Spinal cord (tissue), 10 donors: ENCODE measurements around the gene PARD3. TPM values are rescaled to one million over a fixed set of nuclear protein-coding genes. Genes with fewer than 3 reads are reported as not detected.
A peak's percentile ranks its signal among the peaks of the same experiment; 100 is the strongest.

Source experiments
- DNase-seq, 6 donors: peaks; one replicate each; pipeline versions ENCODE4 v3.0.0 to v3.0.0-alpha.2; 2013 to 2015; ENCODE audit warnings: low spot score in 6 of 6, low read depth in 4 of 6
- H3K27ac ChIP-seq: one replicate; pipeline ENCODE4 v1.5.1; 2013; ENCODE audit warnings: low read depth, low read length, control low read depth
- H3K27me3 ChIP-seq: one replicate; pipeline ENCODE4 v1.6.1; 2013; ENCODE audit warnings: low read length; ENCODE audit not compliant: control insufficient read depth, insufficient read depth
- H3K36me3 ChIP-seq: one replicate; pipeline ENCODE4 v1.6.1; 2013; ENCODE audit warnings: low read length; ENCODE audit not compliant: control insufficient read depth, insufficient read depth
- H3K4me1 ChIP-seq: one replicate; pipeline ENCODE4 v1.6.1; 2013; ENCODE audit warnings: low read length; ENCODE audit not compliant: control insufficient read depth, insufficient read depth
- H3K4me3 ChIP-seq: one replicate; pipeline ENCODE4 v1.5.1; 2013; ENCODE audit warnings: low read depth, low read length, control low read depth
- H3K9me3 ChIP-seq: one replicate; pipeline ENCODE4 v1.6.1; 2013; ENCODE audit warnings: low read length; ENCODE audit not compliant: control insufficient read depth, insufficient read depth
- WGBS: methylation state at CpG from one replicate; pipeline ENCODE4 v1.1.5; 2013; ENCODE audit warnings: missing lambda C conversion rate; ENCODE audit not compliant: insufficient coverage; 5-methylcytosine and 5-hydroxymethylcytosine counted together
- polyA plus RNA-seq, 2 donors: library from polyadenylated mRNA; unstranded; fragments of 120-200 nt; gene quantifications; one replicate each; pipeline ENCODE4 v1.2.1, GENCODE V29; 2013; ENCODE audit not compliant: insufficient read length in 2 of 2
- total RNA-seq, 2 donors: library from RNA; depleted of rRNA in 1 of 2; stranded (reverse); fragments of 120-200 nt in 1 of 2; fragments of >200 nt in 1 of 2; gene quantifications; one replicate each; pipeline versions ENCODE4 v1.2.3 to v1.2.4, GENCODE V29; 2013 to 2014
- donor health status: healthy.

The PARD3 gene
- total and polyA plus RNA-seq, 4 donors = 29.5 to 94.3 (median 47.1) TPM

DNA sequence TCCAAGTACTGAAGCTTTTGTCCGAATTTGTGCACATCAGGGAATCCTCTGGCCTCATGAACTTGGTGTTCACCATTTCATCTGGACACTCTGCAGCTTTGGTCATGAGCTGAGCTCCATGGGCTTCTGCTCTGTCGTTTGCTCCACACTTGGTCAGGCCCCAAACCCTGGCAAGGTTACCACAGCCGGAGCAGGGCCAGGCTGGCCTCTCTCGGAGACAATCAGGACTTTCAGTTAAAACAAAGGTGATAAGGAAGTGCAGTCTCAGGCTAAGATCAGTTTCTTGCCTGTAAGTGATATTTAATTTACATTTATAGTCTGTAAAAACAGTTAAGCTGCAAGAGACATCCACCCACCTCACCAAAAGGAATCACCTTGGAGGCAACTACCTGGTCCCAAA is 558.9 kb downstream of the PARD3 start:
- H3K4me3 ChIP-seq = no peak overlapping the region
- no peaks in the 10 kb centered on the region for H3K27me3 ChIP-seq
- peaks cover 1% of the 10 kb centered on the region for H3K9me3 ChIP-seq
- H3K4me1 ChIP-seq = no peaks in the 10 kb centered on the region
- H3K36me3 ChIP-seq = no peaks in the 10 kb centered on the region
- DNase-seq = no peak
- WGBS = 82% methylated on average over 3 of the region's 4 CpGs
- no peak overlapping the region for H3K27ac ChIP-seq

- no peaks in the 10 kb centered on the region for H3K27me3 ChIP-seq
- H3K4me3 ChIP-seq = no peak overlapping the region
- no peak overlapping the region for H3K27ac ChIP-seq
- H3K4me1 ChIP-seq = no peaks in the 10 kb centered on the region
- no peak for DNase-seq
- WGBS = 50% methylated on average over 3 of the region's 3 CpGs
- H3K9me3 ChIP-seq = peaks cover 1% of the 10 kb centered on the region
- no peaks in the 10 kb centered on the region for H3K36me3 ChIP-seq
Observed at GRCh38 chr10:34255035-34255434, 560.1 kb downstream of the PARD3 start.

- no peak for DNase-seq
- no peaks in the 10 kb centered on the region for H3K4me1 ChIP-seq
- peaks cover 1% of the 10 kb centered on the region for H3K9me3 ChIP-seq
- no peak overlapping the region for H3K4me3 ChIP-seq
- H3K27me3 ChIP-seq = no peaks in the 10 kb centered on the region
- no peaks in the 10 kb centered on the region for H3K36me3 ChIP-seq
- H3K27ac ChIP-seq = no peak overlapping the region
Observed at GRCh38 chr10:34254596-34254995, 560.5 kb downstream of the PARD3 start.

DNA sequence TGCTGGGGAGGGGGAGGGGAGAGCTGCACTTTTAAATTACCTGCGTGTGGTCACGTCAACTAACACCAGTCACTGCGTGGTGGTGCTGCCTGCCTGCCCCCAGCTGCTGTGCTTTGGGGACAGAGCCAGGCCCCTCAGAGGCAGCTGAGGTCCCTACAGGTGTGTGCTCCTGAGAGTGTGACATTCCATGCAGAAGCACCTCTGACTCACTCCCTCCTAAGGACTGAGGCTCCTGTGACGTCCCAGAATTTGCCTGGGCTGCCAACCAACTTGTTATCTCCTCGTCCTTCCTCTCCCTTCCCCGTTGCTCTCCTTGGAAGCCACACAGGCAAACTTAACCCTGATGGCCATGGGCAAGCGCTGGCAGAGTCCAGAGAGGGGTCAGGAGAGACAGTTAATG is 563.0 kb downstream of the PARD3 start:
- no peaks in the 10 kb centered on the region for H3K4me1 ChIP-seq
- DNase-seq = no peak
- H3K27ac ChIP-seq = no peak overlapping the region
- no peaks in the 10 kb centered on the region for H3K9me3 ChIP-seq
- H3K36me3 ChIP-seq = no peaks in the 10 kb centered on the region
- no peak overlapping the region for H3K4me3 ChIP-seq
- WGBS = 60% methylated on average over 5 of the region's 7 CpGs
- no peaks in the 10 kb centered on the region for H3K27me3 ChIP-seq

DNA sequence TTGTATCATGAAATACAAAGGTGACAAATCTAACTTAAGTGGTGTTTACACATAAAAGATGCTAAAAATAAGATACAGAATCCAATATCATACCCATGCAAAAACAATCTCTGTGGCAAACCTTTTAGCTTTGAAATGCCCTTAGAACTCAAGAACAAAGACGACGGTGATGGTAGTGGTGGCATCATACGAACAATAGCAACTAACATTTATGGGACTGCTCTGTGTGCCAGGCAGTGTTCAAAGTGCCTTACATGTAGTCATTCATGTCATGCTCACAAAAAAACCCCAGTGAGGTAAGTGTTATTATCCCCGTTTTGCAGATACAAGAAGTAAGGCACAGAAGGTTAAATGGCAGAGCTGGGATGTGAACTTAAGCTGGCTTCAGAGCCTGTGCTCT is 563.9 kb downstream of the PARD3 start:
- Histone ChIP-seq H3K9me3 (no peaks in the 10 kb centered on the region), H3K4me3 (no peak overlapping the region), H3K27ac (no peak overlapping the region), H3K36me3 (no peaks in the 10 kb centered on the region), H3K4me1 (no peaks in the 10 kb centered on the region), H3K27me3 (no peaks in the 10 kb centered on the region)
- DNase-seq = no peak
- WGBS = no CpG with 5 or more reads among the region's 4 CpGs

GRCh38 chr10:34250722-34251121 is 564.4 kb downstream of the PARD3 start:
- no peaks in the 10 kb centered on the region for H3K4me1 ChIP-seq
- WGBS = 80% methylated on average over 1 of the region's 3 CpGs
- no peaks in the 10 kb centered on the region for H3K36me3 ChIP-seq
- no peaks in the 10 kb centered on the region for H3K27me3 ChIP-seq
- H3K27ac ChIP-seq = no peak overlapping the region
- no peak overlapping the region for H3K4me3 ChIP-seq
- H3K9me3 ChIP-seq = no peaks in the 10 kb centered on the region
- no peak for DNase-seq

DNA sequence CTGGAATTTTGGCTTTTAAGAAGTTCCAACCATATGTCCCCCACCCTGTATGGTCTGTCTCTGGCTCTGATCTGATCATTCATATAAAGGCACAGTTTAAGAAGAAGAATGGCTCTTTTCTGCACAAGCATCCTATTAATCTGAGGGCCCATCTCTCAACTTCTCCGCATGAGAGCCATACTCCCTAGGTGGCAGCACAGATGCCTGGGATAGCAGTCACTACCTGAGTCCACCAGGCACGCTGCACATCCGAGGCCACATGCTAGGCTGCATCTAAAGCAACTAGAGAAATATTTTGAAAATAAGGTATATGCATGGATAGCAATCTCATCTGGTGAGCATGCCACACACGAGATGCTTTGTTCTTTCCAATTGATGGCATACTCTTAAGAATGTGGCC is 565.5 kb downstream of the PARD3 start:
- Histone ChIP-seq H3K27me3 (no peaks in the 10 kb centered on the region), H3K27ac (no peak overlapping the region), H3K4me3 (no peak overlapping the region), H3K9me3 (no peaks in the 10 kb centered on the region), H3K4me1 (no peaks in the 10 kb centered on the region), H3K36me3 (no peaks in the 10 kb centered on the region)
- peak in 2 of 6 donors; percentile 31 to 73 for DNase-seq
- 74% methylated on average over 3 of the region's 4 CpGs for WGBS

GRCh38 chr10:34247560-34247959 is 567.5 kb downstream of the PARD3 start:
- DNase-seq = no peak
- H3K27me3 ChIP-seq = no peaks in the 10 kb centered on the region
- H3K4me3 ChIP-seq = no peak overlapping the region
- WGBS = no CpG with 5 or more reads among the region's 3 CpGs
- H3K9me3 ChIP-seq = no peaks in the 10 kb centered on the region
- no peak overlapping the region for H3K27ac ChIP-seq
- H3K4me1 ChIP-seq = no peaks in the 10 kb centered on the region
- H3K36me3 ChIP-seq = no peaks in the 10 kb centered on the region

DNA sequence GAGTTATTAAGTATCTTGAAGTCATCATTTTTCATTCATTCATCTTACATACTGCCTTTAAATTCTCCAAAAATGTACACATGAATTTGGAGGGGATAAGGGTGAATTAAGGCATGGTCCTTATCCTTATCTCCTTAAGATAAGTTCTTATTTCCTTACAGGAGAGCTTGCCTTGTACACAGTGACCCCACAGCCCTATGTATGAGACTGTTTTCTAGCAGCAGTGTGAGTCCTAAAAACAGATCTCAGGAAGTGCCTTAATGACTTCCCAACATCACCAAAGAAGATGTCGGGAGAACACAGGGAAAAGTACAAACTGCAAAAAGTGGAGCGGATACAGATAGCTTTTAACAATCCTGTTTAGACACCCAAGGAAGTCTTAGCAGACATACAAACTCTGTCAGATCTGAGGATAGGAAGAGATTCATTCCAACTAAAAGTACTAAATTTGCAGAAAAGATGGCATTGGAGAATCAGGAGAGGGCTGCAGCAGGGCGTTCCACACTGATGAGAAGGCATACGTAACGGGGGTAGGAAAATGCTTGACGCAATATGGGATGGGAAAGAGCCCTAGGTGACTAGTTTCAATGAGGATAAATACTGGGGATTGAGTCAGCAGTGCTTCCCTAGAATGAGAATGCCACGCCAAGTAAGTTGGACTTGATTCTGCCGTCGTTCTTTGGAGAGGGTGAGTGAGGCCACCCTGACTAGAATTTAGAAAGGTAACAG is 570.2 kb downstream of the PARD3 start:
- DNase-seq = no peak
- Histone ChIP-seq H3K36me3 (no peaks in the 10 kb centered on the region), H3K4me1 (no peaks in the 10 kb centered on the region), H3K9me3 (no peaks in the 10 kb centered on the region), H3K27me3 (no peaks in the 10 kb centered on the region), H3K4me3 (no peak overlapping the region), H3K27ac (no peak overlapping the region)
- WGBS = 95% methylated on average over 7 of the region's 9 CpGs

DNA sequence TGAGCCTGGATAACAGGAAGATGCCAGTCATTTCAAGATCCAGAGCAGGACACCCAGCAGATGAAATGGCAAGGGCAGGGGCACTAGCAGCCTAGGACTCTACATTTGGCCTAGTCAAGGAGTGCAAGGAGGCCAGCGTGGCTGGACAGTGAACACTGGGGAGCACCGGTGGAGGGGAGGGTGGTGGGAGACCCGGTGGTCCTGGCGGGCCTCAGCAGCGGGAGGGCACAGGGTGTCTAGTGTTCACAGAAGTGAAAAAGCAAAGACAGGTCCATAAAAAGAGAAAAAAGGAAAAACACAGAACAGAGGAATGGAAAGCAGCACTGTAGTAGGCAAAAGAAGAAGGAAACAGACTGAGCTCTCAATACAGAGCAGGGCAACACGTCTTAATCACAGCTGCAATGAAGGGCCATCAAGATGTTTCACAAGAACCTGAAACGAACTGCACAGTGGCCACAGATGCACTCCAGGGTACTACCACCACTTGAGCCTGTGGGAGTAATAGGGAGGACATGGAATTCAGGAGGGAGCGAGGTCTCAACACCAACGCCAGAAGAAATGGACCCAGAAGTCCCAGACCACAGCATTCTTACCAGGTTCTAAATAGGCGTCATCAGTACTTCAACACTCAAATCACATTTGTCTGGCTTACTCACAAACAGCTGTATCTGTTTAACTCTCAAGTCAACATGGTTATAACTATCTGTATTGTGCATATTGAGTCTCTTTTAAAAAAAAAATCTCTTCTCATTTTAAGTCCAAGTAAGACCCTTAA is 573.7 kb downstream of the PARD3 start:
- WGBS = 90% methylated on average over 7 of the region's 10 CpGs
- no peak overlapping the region for H3K27ac ChIP-seq
- DNase-seq = no peak
- no peak overlapping the region for H3K4me3 ChIP-seq
- no peaks in the 10 kb centered on the region for H3K27me3 ChIP-seq
- H3K9me3 ChIP-seq = no peaks in the 10 kb centered on the region
- H3K4me1 ChIP-seq = peaks cover 5% of the 10 kb centered on the region
- no peaks in the 10 kb centered on the region for H3K36me3 ChIP-seq
